HG02840 (cell line): Measurements from ENCODE around the gene CES3.
A peak's percentile ranks its signal among the peaks of the same experiment; 100 is the strongest.
"Not testable (repeated sequence)": the region's sequence is repeated elsewhere in the genome, so short reads cannot be mapped to it uniquely, and the experiment has no call there.

Experiments used
- ATAC-seq: cut with Tn5 transposase; IDR thresholded peaks from one replicate; pipeline ENCODE4 v1.9.1; 2021; ENCODE audit warnings: mild to moderate bottlenecking, moderate library complexity, moderate number of reproducible peaks; ENCODE audit not compliant: unreplicated experiment, low FRiP score

Gene CES3

GRCh38 chr16:66926171-66926947 lies 34.7 kb upstream of the CES3 start:
- no peak for ATAC-seq

- no peak for ATAC-seq
Observed at GRCh38 chr16:66926961-66927436, 34.1 kb upstream of the CES3 start.

- ATAC-seq, result no peak
Observed at GRCh38 chr16:66927918-66928649, 33.0 kb upstream of the CES3 start.

DNA sequence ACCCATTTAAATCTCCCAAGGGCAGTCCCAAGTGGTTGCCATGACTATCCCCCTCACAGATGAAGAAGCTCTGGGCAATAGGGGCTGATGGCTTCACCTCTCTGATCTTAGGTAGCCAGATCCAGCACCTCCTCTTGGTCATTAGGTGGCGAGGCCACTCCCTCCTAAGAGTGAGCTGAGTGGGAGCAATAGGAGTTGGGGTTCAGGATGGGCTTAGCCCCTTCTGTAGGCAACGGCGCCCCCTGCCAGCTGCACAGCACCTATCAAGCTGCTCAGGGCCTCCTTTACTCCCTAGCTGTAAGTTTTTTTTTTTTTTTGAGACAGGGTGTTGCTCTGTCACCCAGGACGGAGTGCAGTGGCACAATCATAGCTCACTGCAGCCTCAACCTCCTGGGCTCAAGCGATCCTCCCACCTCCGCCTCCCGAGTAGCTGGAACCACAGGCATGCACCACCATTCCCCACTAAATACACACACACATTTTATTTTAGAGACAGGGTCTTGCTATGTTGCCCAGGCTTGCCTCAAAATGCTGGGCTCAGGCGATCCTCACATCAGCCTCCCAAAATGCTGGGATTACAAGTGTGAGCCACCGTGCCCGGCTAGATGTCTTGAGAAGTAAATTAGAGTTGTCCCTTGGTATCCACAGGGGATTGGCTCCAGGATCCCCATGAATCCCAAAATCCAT lies 32.2 kb upstream of the CES3 start:
- ATAC-seq, result no peak

GRCh38 chr16:66930189-66930588 lies 30.9 kb upstream of the CES3 start:
- no peak for ATAC-seq

- ATAC-seq, result no peak
Observed at GRCh38 chr16:66931665-66932064, 29.4 kb upstream of the CES3 start.

GRCh38 chr16:66932076-66932475 lies 29.0 kb upstream of the CES3 start:
- ATAC-seq, result no peak

GRCh38 chr16:66933776-66934137 lies 27.3 kb upstream of the CES3 start:
- ATAC-seq, result peak; percentile 6

- ATAC-seq, result peak; percentile 56
Observed at GRCh38 chr16:66934138-66934838, 26.8 kb upstream of the CES3 start, which contains the start of gene CIAO2B. Gene CIAO2B, minus strand, starts transcription at chr16:66934402. Its CDS starts 38 bp downstream, at chr16:66934364.

- ATAC-seq, result not testable (repeated sequence)
Observed at GRCh38 chr16:66934839-66935313, 26.2 kb upstream of the CES3 start.

DNA sequence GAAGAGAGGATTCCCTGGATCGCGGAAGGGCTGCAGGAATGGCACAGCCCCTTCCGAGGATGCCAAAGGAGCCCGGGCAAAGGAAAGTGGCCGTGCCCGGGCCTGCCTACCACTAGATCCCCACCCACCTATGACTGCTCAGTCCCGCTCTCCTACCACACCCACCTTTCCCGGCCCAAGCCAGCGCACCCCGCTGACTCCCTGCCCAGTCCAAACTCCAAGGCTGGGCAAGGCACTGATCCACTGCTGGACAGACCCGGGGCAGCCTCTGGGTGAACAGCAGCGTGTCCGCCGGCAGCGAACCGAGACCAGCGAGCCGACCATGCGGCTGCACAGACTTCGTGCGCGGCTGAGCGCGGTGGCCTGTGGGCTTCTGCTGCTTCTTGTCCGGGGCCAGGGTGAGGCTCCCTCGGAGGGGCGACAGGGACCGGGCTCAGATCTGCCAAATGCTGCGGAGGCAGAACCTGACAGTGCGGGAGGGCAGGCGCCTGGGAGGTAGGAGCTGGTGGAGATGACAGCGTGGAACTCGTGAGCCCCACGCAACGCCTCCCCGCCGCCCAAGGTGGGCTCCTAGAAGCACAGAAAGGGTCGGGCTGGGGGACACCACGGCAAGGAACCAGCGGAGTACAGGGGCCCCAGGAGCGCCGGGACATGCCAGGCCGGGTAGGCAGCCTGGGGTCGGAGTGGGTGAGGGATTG lies 25.6 kb upstream of the CES3 start, which contains the start of gene CES2:
TSS of gene CES2 (plus strand) at position 203 of the 698 bp plus-strand sequence. CDS start at position 323, 120 bp downstream.
- ATAC-seq, result no peak

DNA sequence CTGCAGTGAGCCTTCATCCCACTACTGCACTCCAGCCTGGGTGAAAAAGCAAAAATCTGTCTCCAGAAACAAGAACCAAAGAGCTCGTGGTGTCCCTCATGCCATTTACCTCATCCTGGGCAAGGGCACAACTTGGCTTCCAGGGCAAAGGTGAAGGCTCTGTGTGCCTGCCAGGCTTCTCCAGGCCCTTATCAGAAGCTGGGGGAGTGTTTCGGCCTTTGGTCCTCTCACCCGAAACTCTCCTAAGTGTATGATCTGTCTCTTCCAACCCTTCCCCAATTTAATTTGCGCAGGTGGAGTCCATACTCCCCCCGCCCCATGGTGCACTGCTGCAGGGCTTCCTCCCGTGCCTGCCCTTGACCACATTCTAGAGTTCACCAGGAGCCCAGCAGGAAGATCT lies 24.6 kb upstream of the CES3 start:
- ATAC-seq, result no peak

DNA sequence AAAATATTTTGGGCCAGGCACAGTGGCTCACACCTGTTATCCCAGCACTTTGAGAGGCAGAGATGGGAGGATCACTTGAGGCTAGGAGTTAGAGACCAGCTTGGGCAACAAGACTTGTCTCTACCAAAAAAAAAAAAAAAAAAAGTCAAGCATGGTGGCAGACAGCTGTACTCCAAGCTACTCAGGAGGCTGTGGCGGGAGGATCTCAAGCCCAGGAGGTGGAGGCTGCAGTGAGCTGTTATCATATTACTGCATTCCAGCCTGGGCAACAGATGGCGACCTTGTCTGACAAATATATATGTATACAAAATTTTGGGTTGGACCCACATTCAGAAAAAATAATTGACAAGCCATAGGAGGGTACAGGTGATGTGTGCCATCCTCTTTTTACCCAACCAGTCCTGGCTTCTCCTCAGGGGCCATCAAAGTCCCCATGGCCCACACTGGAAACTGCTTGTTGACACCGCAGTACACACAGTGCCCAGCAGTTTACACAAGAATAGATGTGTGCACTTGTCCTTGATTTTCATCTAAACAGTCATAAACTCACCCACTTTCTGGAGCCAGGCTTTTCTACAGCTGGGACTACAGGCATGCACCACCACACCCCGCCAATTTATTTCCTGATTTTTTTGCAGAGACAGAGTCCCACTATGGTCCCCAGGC lies 24.0 kb upstream of the CES3 start:
- ATAC-seq, result no peak

- ATAC-seq, result no peak
Observed at GRCh38 chr16:66937725-66938337, 23.2 kb upstream of the CES3 start.

DNA sequence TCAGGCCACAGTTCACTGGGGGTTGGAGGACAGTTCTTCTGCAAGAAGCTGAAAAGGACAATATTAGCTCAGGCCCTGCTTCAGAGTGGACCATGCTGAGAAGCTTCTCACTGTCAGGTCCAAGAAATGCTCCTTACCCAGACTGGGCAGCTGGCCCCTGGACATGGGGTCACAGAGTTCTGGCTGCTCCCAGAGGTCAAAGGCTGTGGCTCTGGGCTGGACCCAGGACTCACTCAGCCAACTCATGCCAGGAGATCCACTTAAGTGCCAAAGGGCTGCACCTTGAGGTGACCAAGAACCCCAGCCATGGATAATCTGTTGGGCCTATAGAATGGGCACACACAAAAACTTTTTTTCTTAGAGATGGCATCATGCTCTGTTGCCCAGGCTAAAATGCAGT lies 21.7 kb upstream of the CES3 start:
- no peak for ATAC-seq

DNA sequence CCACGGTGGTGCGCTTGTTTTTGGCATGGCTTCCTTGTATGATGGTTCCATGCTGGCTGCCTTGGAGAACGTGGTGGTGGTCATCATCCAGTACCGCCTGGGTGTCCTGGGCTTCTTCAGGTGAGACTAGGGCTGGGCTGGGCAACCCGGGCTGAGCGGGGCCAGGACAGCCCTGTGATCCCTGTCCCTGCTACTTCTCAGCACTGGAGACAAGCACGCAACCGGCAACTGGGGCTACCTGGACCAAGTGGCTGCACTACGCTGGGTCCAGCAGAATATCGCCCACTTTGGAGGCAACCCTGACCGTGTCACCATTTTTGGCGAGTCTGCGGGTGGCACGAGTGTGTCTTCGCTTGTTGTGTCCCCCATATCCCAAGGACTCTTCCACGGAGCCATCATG lies 20.8 kb upstream of the CES3 start:
- no peak for ATAC-seq

GRCh38 chr16:66942981-66943380 lies 18.1 kb upstream of the CES3 start:
- ATAC-seq, result no peak

- no peak for ATAC-seq
Observed at GRCh38 chr16:66943426-66944053, 17.5 kb upstream of the CES3 start.
